IPS DF 4.7 (cell line): ENCODE measurements around the gene DUSP9.
"Not testable (repeated sequence)": the region's sequence is repeated elsewhere in the genome, so short reads cannot be mapped to it uniquely, and the experiment has no call there.

Experiments used
- DNase-seq: peaks from one replicate; pipeline ENCODE4 v3.0.0-alpha.2; 2013; ENCODE audit warnings: low spot score; ENCODE audit errors: extremely low read depth

The DUSP9 gene

GRCh38 chrX:153670748-153671588 is 24.0 kb downstream of the DUSP9 start:
- DNase-seq = no peak

GRCh38 chrX:153671589-153672530 is 24.9 kb downstream of the DUSP9 start:
- DNase-seq = no peak

- no peak for DNase-seq
Measured at GRCh38 chrX:153672531-153673427, 25.8 kb downstream of the DUSP9 start.

- DNase-seq = no peak
Measured at GRCh38 chrX:153673428-153674218, 26.6 kb downstream of the DUSP9 start, which contains the start of gene PNCK. PNCK (minus strand) TSS chrX:153673813; CDS start chrX:153673076, 737 bp downstream.

GRCh38 chrX:153674219-153674851 is 27.3 kb downstream of the DUSP9 start:
- no peak for DNase-seq

GRCh38 chrX:153681175-153681574 is 34.2 kb downstream of the DUSP9 start:
- no peak for DNase-seq

- DNase-seq = not testable (repeated sequence)
Measured at GRCh38 chrX:153683486-153683885, 36.5 kb downstream of the DUSP9 start.

- no peak for DNase-seq
Measured at GRCh38 chrX:153684467-153685155, 37.6 kb downstream of the DUSP9 start.

GRCh38 chrX:153685156-153685536 is 38.1 kb downstream of the DUSP9 start:
- no peak for DNase-seq

- DNase-seq = no peak
Measured at GRCh38 chrX:153685751-153686696, 39.0 kb downstream of the DUSP9 start.

- no peak for DNase-seq
Measured at GRCh38 chrX:153686711-153687110, 39.7 kb downstream of the DUSP9 start.

GRCh38 chrX:153687121-153688039 is 40.4 kb downstream of the DUSP9 start, which contains the start of gene SLC6A8:
SLC6A8 (plus strand) TSS chrX:153687926; CDS start chrX:153688575, 649 bp downstream.
- no peak for DNase-seq

- no peak for DNase-seq
Measured at GRCh38 chrX:153688071-153688470, 41.1 kb downstream of the DUSP9 start.

- DNase-seq = no peak
Measured at GRCh38 chrX:153688506-153688905, 41.5 kb downstream of the DUSP9 start.

GRCh38 chrX:153688911-153689590 is 42.0 kb downstream of the DUSP9 start:
- no peak for DNase-seq
